ENCODE data around the gene GALNT12.

Gene GALNT12

DNA sequence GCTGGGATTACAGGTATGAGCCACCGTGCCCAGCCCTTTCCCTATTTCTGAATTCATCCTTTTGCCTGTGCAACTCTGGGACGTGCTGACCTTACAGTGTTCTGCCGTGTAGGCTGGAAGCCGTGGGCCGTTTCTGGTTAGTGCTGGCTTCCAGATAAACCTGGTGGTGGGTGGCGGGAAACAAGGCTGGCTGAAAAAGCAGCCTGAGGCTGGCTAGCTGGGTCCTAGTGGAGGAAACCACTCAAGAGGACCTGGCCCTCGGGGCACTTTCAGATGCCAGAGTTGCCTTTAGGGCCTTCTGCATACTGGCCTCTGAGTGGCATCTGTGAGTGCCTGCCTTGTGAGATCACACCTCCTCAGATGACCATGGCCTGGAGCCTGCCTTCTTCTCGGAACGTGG is 26.9 kb downstream of the GALNT12 start:
- DNase-seq: no peak

DNA sequence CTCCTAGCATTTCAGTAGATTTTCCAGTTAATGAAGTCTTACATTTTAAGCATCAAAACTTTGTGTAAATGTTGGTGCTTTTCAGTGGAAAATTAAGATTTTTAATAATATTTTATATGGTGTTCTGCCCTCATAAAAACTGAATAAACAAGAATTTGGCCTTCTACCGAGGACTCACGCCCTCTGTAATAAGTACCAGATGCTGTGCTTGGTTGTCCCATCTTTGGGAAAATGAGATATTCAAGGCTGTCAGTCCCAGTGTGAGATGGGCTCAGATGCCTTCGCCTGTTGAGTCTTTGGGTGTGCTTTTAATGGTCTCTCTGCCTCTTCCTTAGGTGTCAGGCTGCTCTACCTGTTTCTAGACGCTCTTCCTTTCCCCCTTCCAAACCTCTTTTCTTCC is 28.7 kb downstream of the GALNT12 start:
- DNase-seq: no peak

DNA sequence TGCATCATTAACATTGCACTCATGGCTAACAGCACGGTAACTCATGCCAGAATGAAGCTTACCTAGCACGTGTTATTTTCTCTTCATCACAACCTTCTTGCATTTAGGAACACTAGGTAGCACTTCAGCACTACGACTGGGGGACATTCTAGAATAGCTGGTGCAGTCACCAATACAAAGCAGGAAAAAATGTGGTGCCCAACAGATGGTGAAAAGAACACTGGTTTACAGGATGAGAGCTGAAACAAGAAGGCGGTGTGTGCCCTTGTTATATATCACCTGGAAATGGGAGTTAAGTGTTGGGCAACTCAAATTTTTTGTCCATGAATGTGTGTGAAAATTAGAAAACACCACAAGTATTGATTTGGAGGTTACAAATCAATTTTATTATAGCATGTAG is 30.0 kb downstream of the GALNT12 start:
- no peak for DNase-seq

- DNase-seq: no peak
Measured at GRCh38 chr9:98838155-98838867, 30.8 kb downstream of the GALNT12 start.

DNA sequence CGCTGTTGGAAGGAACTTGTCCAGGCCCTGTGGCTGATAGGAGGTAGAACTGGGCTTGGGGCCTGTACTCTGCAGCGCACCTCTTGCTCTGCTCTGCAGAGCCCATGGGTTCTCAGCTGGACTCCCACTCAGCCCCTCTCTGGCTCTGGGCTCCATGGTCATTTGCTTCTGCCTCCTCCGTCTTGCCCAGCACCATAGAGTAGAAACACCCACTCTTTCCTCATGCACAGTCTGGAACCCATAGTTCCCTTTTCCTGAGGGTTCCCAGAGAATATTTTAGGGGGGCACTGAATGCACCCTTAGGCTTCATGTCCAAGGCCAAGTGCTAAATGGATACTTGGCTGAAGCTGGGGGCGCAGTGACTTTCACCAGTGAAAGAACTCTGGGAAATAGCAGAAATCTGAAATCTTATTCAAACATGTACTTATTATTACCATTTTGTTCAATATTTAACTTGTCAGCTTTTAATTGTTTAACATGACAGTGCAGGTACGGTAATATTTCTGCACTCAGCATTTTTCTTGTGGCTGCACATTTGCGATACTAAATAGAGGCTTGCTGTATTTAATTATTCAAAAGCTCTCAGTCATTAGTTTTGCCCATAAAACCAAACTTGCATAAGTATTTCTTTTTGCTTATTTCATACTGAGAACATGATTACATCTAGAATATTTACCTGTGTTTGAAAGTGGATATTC is 31.5 kb downstream of the GALNT12 start:
- DNase-seq: no peak

- no peak for DNase-seq
Measured at GRCh38 chr9:98839724-98840123, 32.3 kb downstream of the GALNT12 start.

DNA sequence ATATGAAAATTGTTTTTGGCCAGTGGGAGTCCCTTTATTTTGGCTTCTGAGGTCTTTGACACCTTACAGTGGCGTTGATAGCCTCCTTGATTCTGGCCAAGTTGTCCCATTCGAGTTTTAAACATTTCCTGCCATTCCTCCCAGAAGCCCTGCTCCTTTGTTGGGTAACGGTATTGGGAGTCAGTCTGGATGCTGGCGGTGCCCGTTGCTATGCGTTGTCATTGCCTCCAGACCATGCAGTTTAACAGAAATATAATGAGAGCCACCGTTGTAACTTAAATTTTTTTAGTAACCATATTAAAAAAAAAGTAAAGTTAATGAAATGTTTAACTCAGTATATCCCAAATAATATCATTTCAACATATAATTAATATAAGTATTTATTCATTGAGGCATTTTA is 35.0 kb downstream of the GALNT12 start:
- DNase-seq: no peak

GRCh38 chr9:98846081-98846480 is 38.6 kb downstream of the GALNT12 start:
- DNase-seq: no peak

DNA sequence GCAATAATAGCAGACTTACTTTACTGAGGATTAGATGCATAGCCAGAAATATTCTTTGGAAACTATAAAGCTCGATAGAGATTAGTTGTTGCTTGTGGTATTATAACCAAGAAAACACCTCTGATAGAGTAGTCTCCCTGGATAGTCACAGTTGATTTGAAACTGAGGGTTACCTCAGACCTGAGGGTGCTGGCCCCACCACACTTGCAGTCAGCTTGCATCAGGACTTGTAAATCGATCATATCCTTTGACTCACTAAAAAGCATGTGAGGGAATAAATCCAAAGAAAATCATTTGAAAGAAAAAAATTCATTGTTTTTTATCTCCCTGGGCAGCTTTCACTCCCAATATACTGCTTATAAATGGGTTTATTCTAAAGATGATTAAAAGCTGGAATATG is 39.4 kb downstream of the GALNT12 start:
- DNase-seq: no peak

GRCh38 chr9:98848450-98849149 is 41.1 kb downstream of the GALNT12 start:
- DNase-seq: no peak

DNA sequence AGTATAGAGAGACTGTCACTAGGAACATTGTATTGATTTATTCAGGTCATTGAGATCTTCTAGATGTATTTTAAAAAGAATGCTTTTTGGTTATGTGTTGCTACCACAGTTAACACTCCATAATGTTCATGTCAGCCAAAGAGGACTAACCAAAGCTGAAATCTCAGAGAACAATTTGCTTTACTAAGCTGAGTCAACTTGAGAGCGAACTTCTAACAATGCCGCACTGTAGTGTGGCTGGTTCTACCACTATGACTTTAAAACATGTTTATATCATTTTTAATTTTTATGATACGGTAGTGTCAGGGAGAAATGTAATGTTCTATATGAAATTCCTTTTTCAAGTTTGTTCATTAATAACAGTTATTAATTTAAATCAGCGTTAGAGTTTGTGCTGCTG is 42.1 kb downstream of the GALNT12 start:
- no peak for DNase-seq

DNA sequence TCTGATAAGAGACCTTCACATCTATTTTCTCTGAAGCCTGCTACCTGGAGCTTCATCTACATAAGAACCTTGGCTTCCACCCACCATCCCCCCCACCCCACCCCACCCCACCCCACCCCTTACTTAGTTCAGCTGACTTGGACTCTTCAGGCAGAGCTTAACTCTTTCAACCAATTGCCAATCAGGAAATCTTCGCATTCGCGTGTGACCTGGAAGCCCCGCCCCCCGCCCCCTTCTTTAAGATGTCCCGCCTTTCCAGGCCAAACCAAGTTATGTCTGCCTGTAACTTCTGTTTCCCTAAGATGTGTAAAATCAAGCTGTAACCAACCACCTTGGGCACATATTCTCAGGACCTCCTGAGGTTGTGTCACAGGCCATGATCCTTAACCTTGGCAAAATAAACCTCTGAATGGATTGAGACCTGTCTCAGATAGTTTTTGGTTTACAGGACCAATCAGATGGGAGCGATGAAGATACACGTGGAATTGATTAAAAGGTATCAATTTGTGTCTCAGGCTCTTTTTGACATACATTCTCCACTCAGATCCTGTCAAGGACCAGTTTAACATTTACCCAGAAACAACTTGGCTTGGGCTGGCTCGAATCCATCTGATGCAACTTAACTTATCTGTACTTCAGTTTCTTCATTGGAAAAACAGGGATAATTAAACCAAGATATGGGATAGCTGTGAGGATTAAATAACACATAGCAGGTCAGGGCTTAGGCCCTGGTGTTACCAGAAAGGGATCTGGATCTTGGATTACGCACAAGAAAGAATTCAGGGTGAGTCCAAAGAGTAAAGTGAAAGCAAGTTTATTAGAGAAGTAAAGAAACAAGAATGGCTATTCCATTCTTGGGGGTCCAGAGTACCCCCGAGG is 43.6 kb downstream of the GALNT12 start:
- no peak for DNase-seq

DNA sequence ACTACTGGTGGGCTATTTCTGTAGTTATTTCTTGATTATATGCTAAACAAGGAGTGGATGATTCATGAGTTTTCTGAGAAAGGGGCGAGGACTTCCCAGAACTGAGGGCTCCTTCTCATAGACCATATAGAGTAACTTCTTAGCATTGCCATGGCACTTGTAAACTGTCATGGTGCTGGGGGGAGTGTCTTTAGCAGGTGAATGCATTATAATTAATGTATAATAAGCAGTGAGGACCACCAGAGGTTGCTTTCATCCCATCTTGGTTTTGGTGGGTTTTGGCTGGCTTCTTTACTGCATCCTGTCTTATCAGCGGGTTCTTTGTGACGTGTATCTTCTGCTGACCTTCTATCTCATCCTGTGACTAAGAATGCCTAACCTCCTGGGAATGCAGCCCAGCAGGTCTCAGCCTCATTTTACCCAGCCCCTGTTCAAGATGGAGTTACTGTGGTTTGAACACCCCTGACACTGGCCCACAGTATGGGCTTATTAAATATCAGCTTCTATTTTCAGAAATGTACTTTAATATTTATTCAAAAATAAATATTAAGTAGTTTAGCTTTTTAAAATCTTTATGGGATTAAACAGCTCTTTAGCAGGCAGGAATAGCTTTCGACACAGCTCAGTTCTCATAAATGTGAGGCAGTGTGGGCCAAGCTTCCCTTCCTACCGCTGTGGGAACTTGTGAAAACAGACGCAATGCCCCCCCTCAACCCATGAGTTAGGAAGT is 44.4 kb downstream of the GALNT12 start:
- no peak for DNase-seq

DNA sequence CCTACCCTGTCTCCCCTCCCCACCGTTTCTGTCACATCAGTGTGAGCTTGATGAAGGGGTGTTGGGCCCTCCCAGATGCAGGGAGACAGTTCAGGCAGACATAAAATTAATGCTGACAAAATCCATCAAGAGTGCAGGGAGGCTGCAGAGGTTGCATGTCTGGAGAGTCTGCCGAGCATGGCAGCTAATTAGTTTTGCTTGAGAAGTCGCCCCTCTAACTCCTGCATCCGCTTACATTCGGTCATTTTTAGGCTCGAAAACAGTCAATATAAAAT is 44.9 kb downstream of the GALNT12 start:
- DNase-seq: no peak

- no peak for DNase-seq
Measured at GRCh38 chr9:98852961-98853360, 45.5 kb downstream of the GALNT12 start.

DNA sequence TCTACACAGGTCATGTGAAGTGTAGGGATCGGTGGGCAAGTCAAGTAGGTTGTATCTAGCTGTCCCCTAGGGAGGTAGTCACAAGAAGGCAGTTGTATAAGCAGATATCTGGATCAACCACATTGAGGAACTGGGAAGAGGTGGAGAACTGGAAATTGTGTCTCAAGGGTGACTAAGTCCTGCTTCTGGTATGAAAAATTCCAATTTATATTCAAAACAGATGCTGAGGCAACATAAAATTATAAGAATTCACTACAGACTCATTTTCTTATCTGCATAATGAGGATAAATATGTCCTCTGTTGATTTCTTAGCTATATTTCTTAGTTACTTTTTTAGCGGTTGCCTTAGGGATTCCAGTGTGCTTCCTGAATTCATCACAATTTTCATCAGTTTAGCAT is 46.8 kb downstream of the GALNT12 start:
- no peak for DNase-seq

DNA sequence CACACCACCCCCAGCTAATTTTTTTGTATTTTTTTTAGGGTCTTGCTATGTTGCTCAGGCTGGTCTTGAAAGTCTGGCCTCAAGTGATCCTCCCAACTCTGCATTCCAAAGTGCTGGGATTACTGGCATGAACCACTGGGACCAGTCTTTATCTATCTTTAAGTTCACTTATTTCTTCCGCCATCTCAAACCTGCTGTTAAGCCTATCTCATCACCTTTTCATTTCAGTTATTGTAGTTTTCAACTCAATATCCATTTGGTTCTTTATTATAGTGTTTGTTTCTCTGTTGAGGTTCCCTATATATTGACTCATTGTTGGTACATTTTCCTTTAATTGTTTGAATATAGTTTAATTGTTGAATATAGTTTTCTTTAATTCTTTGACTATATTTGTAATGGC is 48.1 kb downstream of the GALNT12 start:
- DNase-seq: no peak

- no peak for DNase-seq
Measured at GRCh38 chr9:98856982-98857381, 49.5 kb downstream of the GALNT12 start.

GRCh38 chr9:98859941-98860340 is 52.5 kb downstream of the GALNT12 start:
- no peak for DNase-seq

GRCh38 chr9:98860871-98861293 is 53.4 kb downstream of the GALNT12 start:
- DNase-seq: no peak

DNA sequence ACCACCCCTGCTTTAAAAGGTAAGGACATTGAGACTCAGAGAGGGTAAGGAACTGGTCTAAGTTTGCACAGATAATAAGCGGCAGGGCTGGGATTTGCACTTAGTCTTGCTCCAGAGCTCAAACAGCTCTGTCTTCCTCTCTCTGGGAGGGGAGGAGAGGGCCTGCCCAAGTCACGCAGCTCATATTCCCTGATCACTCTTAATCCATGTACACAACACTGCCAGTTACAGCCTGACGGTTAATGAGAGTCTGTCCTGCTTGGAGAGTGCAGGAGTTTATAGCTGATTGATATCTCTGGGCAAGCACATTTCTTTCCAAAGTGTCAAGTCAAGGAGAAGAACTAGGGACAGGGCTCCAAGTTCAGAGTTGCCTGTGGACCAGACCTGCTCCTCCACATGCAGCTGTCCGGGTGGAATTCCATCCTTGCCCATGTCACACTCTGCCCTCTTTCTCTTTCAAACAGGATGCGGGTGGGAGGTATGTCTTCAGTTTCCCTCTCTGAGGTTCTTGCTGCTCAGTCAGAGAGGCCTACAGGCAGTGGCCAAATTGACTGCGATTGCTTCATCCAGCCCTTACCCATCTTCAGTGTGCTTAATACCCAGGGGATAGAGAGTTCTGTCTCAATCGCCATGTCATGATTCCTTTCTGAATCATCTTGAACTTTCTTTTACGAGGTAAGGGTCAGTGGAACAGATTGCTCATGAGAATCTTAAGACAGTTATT is 54.5 kb downstream of the GALNT12 start:
- no peak for DNase-seq

- no peak for DNase-seq
Measured at GRCh38 chr9:98862936-98863335, 55.5 kb downstream of the GALNT12 start.

Data from SIG-M5 (cell line).